Measurements from ENCODE around the gene ZSCAN5A. TPM values are rescaled to one million over a fixed set of nuclear protein-coding genes. Genes with fewer than 3 reads are reported as not detected.
"Not testable (repeated sequence)": the region's sequence is repeated elsewhere in the genome, so short reads cannot be mapped to it uniquely, and the experiment has no call there.

The ZSCAN5A gene
- total RNA-seq, 2 experiments from 2014 or later, result 6.2 to 6.7 TPM

- H3K4me3 Mint-ChIP-seq; CTCF ChIA-PET; H3K27ac Mint-ChIP-seq; H3K36me3 Mint-ChIP-seq (ENCODE audit: low read depth); POLR2A ChIA-PET; DNase-seq; H3K9me3 Mint-ChIP-seq; H3K27me3 Mint-ChIP-seq; H3K4me1 Mint-ChIP-seq: not testable (repeated sequence)
These were observed 138.8 kb downstream of the ZSCAN5A start, which contains the start of gene GALP for GRCh38 chr19:56175861-56176307. Gene GALP (plus strand): TSS chr19:56176008. CDS start chr19:56177109, 1,101 bp downstream.

- H3K4me3 Mint-ChIP-seq, result no peak overlapping the region
- H3K36me3 Mint-ChIP-seq (ENCODE audit: low read depth), result no peaks in the 10 kb centered on the region
- ChIA-PET CTCF (interaction anchor here (1.0 kb wide), 1 partner anchor 112 kb away, joined by 3 read pairs; no protein-coding TSS in a partner anchor), POLR2A (no interaction called here)
- H3K27me3 Mint-ChIP-seq, result no peaks in the 10 kb centered on the region
- DNase-seq, result no peak
- peaks cover 3% of the 10 kb centered on the region for H3K4me1 Mint-ChIP-seq
- H3K27ac Mint-ChIP-seq, result no peak overlapping the region
- H3K9me3 Mint-ChIP-seq, result no peaks in the 10 kb centered on the region
These were observed 140.1 kb downstream of the ZSCAN5A start for GRCh38 chr19:56174550-56174949.

- no peak overlapping the region for H3K27ac Mint-ChIP-seq
- peaks cover 3% of the 10 kb centered on the region for H3K4me1 Mint-ChIP-seq
- no peak overlapping the region for H3K4me3 Mint-ChIP-seq
- ChIA-PET CTCF (interaction anchor here (0.6 to 1.0 kb wide), 3 partner anchors 21 to 112 kb away, joined by 3 read pairs; no protein-coding TSS in a partner anchor), POLR2A (no interaction called here)
- no peak for DNase-seq
- no peaks in the 10 kb centered on the region for H3K36me3 Mint-ChIP-seq (ENCODE audit: low read depth)
- no peaks in the 10 kb centered on the region for H3K9me3 Mint-ChIP-seq
- H3K27me3 Mint-ChIP-seq, result no peaks in the 10 kb centered on the region
These were observed 140.6 kb downstream of the ZSCAN5A start for GRCh38 chr19:56174086-56174485.

Other genes with a start within 250 kb of the ZSCAN5A start
- gene ZNF787, start 193.5 kb downstream of the ZSCAN5A start, total RNA-seq, result 10 to 100 TPM; 30.0 to 31.1 TPM
- 10 to 100 TPM; 25.7 to 26.3 TPM for gene ZNF444, start 173.6 kb downstream of the ZSCAN5A start, total RNA-seq
- gene GALP, start 138.8 kb downstream of the ZSCAN5A start, total RNA-seq, result not detected
- not detected for gene ZSCAN5B, start 117.1 kb downstream of the ZSCAN5A start, total RNA-seq
- gene ZSCAN5C, start 112.6 kb downstream of the ZSCAN5A start, total RNA-seq, result not detected
- 1 to 10 TPM; 1.4 to 2.9 TPM for gene EDDM13, start 42.1 kb downstream of the ZSCAN5A start, total RNA-seq
- gene ZNF582, start 78.7 kb upstream of the ZSCAN5A start, total RNA-seq, result 1 to 10 TPM in 1 of 2 experiments, under 1 TPM in 1; 0.93 to 1.5 TPM
- gene ZNF583, start 89.5 kb upstream of the ZSCAN5A start, total RNA-seq, result 1 to 10 TPM; 3.9 to 4.1 TPM
- not detected for gene ZNF667, start 162.5 kb upstream of the ZSCAN5A start, total RNA-seq
- under 1 TPM; 0.13 to 0.28 TPM for gene ZNF471, start 193.0 kb upstream of the ZSCAN5A start, total RNA-seq
- gene ZFP28, start 224.1 kb upstream of the ZSCAN5A start, total RNA-seq, result 1 to 10 TPM; 3.1 to 3.8 TPM